Suprapubic skin (tissue), 4 donors: ENCODE measurements around the gene GSTO2. TPM values are rescaled to one million over a fixed set of nuclear protein-coding genes. Genes with fewer than 3 reads are reported as not detected.

Source experiments
- DNase-seq, 2 donors: peaks; one replicate each; pipeline ENCODE4 v3.0.0-alpha.2; 2019; ENCODE audit warnings: low spot score in 2 of 2
- H3K27ac ChIP-seq: fragments of 200-600 bp; sonication (generic); one replicate; pipeline ENCODE4 v1.5.1; 2019
- H3K27me3 ChIP-seq: fragments of 200-600 bp; sonication (generic); one replicate; pipeline ENCODE4 v1.5.1; 2019
- H3K36me3 ChIP-seq: fragments of 200-600 bp; sonication (generic); one replicate; pipeline ENCODE4 v1.5.1; 2019
- H3K4me1 ChIP-seq: fragments of 200-600 bp; sonication (generic); one replicate; pipeline ENCODE4 v1.5.1; 2019
- H3K4me3 ChIP-seq: fragments of 200-600 bp; sonication (generic); one replicate; pipeline ENCODE4 v1.5.1; 2019; ENCODE audit warnings: mild to moderate bottlenecking
- H3K9me3 ChIP-seq: fragments of 200-600 bp; sonication (generic); one replicate; pipeline ENCODE4 v1.5.1; 2019
- CTCF ChIP-seq, 2 donors: fragments of 200-600 bp in 1 of 2; fragments of 450-650 bp in 1 of 2; sonication (generic) in 1 of 2; IDR thresholded peaks; one replicate each; pipeline ENCODE4 v1.5.1; 2016 to 2019; ENCODE audit warnings: antibody characterized with exemption in 2 of 2, mild to moderate bottlenecking in 1 of 2, moderate library complexity in 1 of 2
- EP300 ChIP-seq: sonication (generic); formaldehyde crosslinking; IDR thresholded peaks from one replicate; pipeline ENCODE4 v1.6.1; 2017; ENCODE audit warnings: antibody characterized with exemption
- POLR2A ChIP-seq, 2 donors: fragments of 450-650 bp; IDR thresholded peaks; one replicate each; pipeline ENCODE4 v1.6.1; 2017; ENCODE audit warnings: antibody characterized with exemption in 2 of 2, mild to moderate bottlenecking in 2 of 2, moderate library complexity in 2 of 2
- POLR2AphosphoS5 ChIP-seq, 3 donors: sonication (generic); formaldehyde crosslinking; IDR thresholded peaks; one replicate each; pipeline ENCODE4 v1.6.1; 2017; ENCODE audit warnings: antibody characterized with exemption in 3 of 3
- WGBS: methylation state at CpG from one replicate; pipeline ENCODE4 v1.1.5; 2018; 5-methylcytosine and 5-hydroxymethylcytosine counted together
- total RNA-seq, 4 donors: library from RNA; depleted of rRNA; stranded (reverse); fragments of >200 nt; gene quantifications; one replicate each; pipeline ENCODE4 v1.1.0, GENCODE V29; 2016

Gene GSTO2
- total RNA-seq, 4 donors from 2014 or later: 19.0 to 35.5 (median 25.4) TPM

GRCh38 chr10:104301907-104302690, 33.1 kb downstream of the GSTO2 start:
- WGBS: 57% methylated on average over 3 of the region's 3 CpGs
- H3K27me3 ChIP-seq: no peaks in the 10 kb centered on the region
- H3K36me3 ChIP-seq: peaks cover 3% of the 10 kb centered on the region
- H3K9me3 ChIP-seq: no peaks in the 10 kb centered on the region
- TF ChIP-seq POLR2AphosphoS5 (IDR thresholded peaks at IDR 0.05) (no peak), EP300 (no peak)
- H3K27ac ChIP-seq: no peak overlapping the region
- DNase-seq: no peak
- no peak overlapping the region for H3K4me3 ChIP-seq
- peaks cover 34% of the 10 kb centered on the region for H3K4me1 ChIP-seq

- 46% methylated on average over 2 of the region's 2 CpGs for WGBS
- H3K4me3 ChIP-seq: no peak overlapping the region
- H3K4me1 ChIP-seq: peaks cover 34% of the 10 kb centered on the region
- no peak for TF ChIP-seq POLR2A (IDR thresholded peaks at IDR 0.05)
- TF ChIP-seq CTCF (IDR thresholded peaks at IDR 0.05): no peak
- no peak for TF ChIP-seq EP300
- TF ChIP-seq POLR2AphosphoS5 (IDR thresholded peaks at IDR 0.05): no peak
- H3K9me3 ChIP-seq: no peaks in the 10 kb centered on the region
- H3K27me3 ChIP-seq: no peaks in the 10 kb centered on the region
- peaks cover 3% of the 10 kb centered on the region for H3K36me3 ChIP-seq
- DNase-seq: no peak
- H3K27ac ChIP-seq: no peak overlapping the region
Observed at GRCh38 chr10:104303594-104304355, 34.8 kb downstream of the GSTO2 start.

GRCh38 chr10:104304356-104304745, 35.4 kb downstream of the GSTO2 start:
- H3K4me3 ChIP-seq: no peak overlapping the region
- H3K9me3 ChIP-seq: no peaks in the 10 kb centered on the region
- H3K27ac ChIP-seq: no peak overlapping the region
- DNase-seq: no peak
- 95% methylated on average over 4 of the region's 4 CpGs for WGBS
- no peaks in the 10 kb centered on the region for H3K27me3 ChIP-seq
- peaks cover 3% of the 10 kb centered on the region for H3K36me3 ChIP-seq
- H3K4me1 ChIP-seq: peaks cover 35% of the 10 kb centered on the region
- TF ChIP-seq EP300 (no peak), POLR2A (IDR thresholded peaks at IDR 0.05) (no peak), CTCF (IDR thresholded peaks at IDR 0.05) (no peak), POLR2AphosphoS5 (IDR thresholded peaks at IDR 0.05) (no peak)

- no peak for TF ChIP-seq EP300
- no peak for TF ChIP-seq POLR2AphosphoS5 (IDR thresholded peaks at IDR 0.05)
- no peak for TF ChIP-seq POLR2A (IDR thresholded peaks at IDR 0.05)
- no peak for TF ChIP-seq CTCF (IDR thresholded peaks at IDR 0.05)
- WGBS: 64% methylated on average over 8 of the region's 8 CpGs
- no peak for DNase-seq
Observed at GRCh38 chr10:104304927-104305326, 35.9 kb downstream of the GSTO2 start.

GRCh38 chr10:104306897-104307296, 37.9 kb downstream of the GSTO2 start:
- no peak for DNase-seq
- TF ChIP-seq POLR2AphosphoS5 (IDR thresholded peaks at IDR 0.05) (no peak), CTCF (IDR thresholded peaks at IDR 0.05) (no peak)
- WGBS: 90% methylated on average over 3 of the region's 3 CpGs

More at GRCh38 chr10:104304927-104305326, 35.9 kb downstream of the GSTO2 start:
- H3K9me3 ChIP-seq: no peaks in the 10 kb centered on the region
- H3K27me3 ChIP-seq: no peaks in the 10 kb centered on the region
- H3K4me1 ChIP-seq: peaks cover 40% of the 10 kb centered on the region
- no peak overlapping the region for H3K27ac ChIP-seq
- no peak overlapping the region for H3K4me3 ChIP-seq
- no peaks in the 10 kb centered on the region for H3K36me3 ChIP-seq

More at GRCh38 chr10:104306897-104307296, 37.9 kb downstream of the GSTO2 start:
- Histone ChIP-seq H3K36me3 (peaks cover 8% of the 10 kb centered on the region), H3K4me3 (no peak overlapping the region), H3K27me3 (no peaks in the 10 kb centered on the region), H3K27ac (no peak overlapping the region), H3K9me3 (no peaks in the 10 kb centered on the region), H3K4me1 (peaks cover 38% of the 10 kb centered on the region)
